Right lung (tissue), 10 donors: Measurements from ENCODE around the gene DCAF12. TPM values are rescaled to one million over a fixed set of nuclear protein-coding genes. Genes with fewer than 3 reads are reported as not detected.
A peak's percentile ranks its signal among the peaks of the same experiment; 100 is the strongest.
"Not testable (repeated sequence)": the region's sequence is repeated elsewhere in the genome, so short reads cannot be mapped to it uniquely, and the experiment has no call there.

Experiments
- DNase-seq, 2 donors: peaks; one replicate each; pipeline ENCODE4 v3.0.0-alpha.2; 2013
- long read RNA-seq, 8 donors: transcript quantifications; one replicate each; lab custom pipeline, GENCODE V29; 2026
- polyA plus RNA-seq, 5 donors: library from polyadenylated mRNA; unstranded; fragments of 120-200 nt; gene quantifications; one replicate each; pipeline versions ENCODE4 v1.2.1 to v1.2.3, GENCODE V29; 2013; ENCODE audit warnings: inconsistent platforms in 1 of 5, low replicate concordance in 1 of 5; ENCODE audit not compliant: insufficient read length in 5 of 5, insufficient read depth in 1 of 5

DCAF12 gene
- 10 to 100 TPM; 57.7 to 70.1 (median 66.6) TPM for polyA plus RNA-seq
- long read RNA-seq, donor 1, transcript DCAF12-201 (9 exons, 3,667 nt), result major isoform, 30 of 80 reads
- long read RNA-seq, donor 1, partial matches to known transcripts, result 50 of 80 reads
- long read RNA-seq, donor 1, other reads (novel, unspliced or antisense), result 0 of 80 reads
- long read RNA-seq, donor 2, transcript DCAF12-201 (9 exons, 3,667 nt), result major isoform, 15 of 15 reads
- long read RNA-seq, donor 2, partial matches to known transcripts, result 0 of 15 reads
- long read RNA-seq, donor 2, other reads (novel, unspliced or antisense), result 0 of 15 reads
- long read RNA-seq, donor 3, transcript DCAF12-201 (9 exons, 3,667 nt), result major isoform, 16 of 16 reads
- long read RNA-seq, donor 3, partial matches to known transcripts, result 0 of 16 reads
- long read RNA-seq, donor 3, other reads (novel, unspliced or antisense), result 0 of 16 reads
- long read RNA-seq, donor 4, transcript DCAF12-201 (9 exons, 3,667 nt), result major isoform, 13 of 19 reads
- long read RNA-seq, donor 4, partial matches to known transcripts, result 6 of 19 reads
- long read RNA-seq, donor 4, other reads (novel, unspliced or antisense), result 0 of 19 reads
- long read RNA-seq, donor 5, transcript DCAF12-201 (9 exons, 3,667 nt), result major isoform, 17 of 63 reads
- long read RNA-seq, donor 5, partial matches to known transcripts, result 45 of 63 reads
- long read RNA-seq, donor 5, other reads (novel, unspliced or antisense), result 0 of 63 reads
- long read RNA-seq, donor 6, transcript DCAF12-201 (9 exons, 3,667 nt), result major isoform, 27 of 27 reads
- long read RNA-seq, donor 6, partial matches to known transcripts, result 0 of 27 reads
- long read RNA-seq, donor 6, other reads (novel, unspliced or antisense), result 0 of 27 reads
- long read RNA-seq, donor 7, transcript DCAF12-201 (9 exons, 3,667 nt), result major isoform, 16 of 16 reads
- long read RNA-seq, donor 7, partial matches to known transcripts, result 0 of 16 reads
- long read RNA-seq, donor 7, other reads (novel, unspliced or antisense), result 0 of 16 reads
- long read RNA-seq, donor 8, transcript DCAF12-201 (9 exons, 3,667 nt), result major isoform, 8 of 8 reads
- long read RNA-seq, donor 8, partial matches to known transcripts, result 0 of 8 reads
- long read RNA-seq, donor 8, other reads (novel, unspliced or antisense), result 0 of 8 reads

DNA sequence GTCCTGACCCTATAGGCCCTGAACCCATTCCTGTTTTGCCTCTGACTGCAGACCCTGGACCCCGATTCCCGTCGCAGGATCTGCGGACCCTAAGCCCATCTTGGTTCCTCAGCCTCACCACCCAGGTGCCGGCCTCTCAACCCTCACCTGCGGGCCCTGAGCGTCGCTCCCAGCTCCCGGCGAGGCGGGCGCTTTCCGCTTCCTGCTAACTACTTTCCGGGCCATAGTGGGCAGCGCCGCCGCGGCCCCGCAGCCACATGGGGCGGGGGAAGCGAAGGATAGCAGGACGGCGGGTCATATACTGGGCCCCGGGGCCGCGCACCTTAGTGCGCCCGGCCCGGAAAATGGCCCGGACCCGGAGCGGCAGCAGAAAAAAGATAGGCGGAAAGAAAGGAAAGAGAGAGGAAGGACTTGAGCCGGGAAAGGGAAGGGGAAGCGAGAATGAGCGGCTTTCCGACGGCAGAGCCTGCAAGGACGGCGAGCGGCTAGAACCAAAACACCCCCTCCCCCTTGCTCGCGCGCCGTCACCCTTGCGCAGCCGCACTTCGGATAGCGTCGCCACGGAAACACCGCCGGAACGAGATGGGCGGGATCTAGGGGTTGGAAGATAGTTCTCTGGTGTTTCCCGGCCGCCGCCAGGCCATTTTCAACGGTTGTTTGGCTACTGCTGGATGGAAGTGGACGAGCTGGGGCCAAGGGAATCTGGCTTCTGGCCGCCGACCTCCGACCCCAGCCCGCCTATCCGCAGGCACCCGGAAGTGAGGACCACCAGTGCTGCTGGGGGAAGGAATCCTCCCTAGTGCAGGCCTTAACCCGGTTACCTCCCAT is at the start of gene DCAF12:
DCAF12 (minus strand) TSS at position 492 of the 828 bp plus-strand sequence; CDS start at position 225, 267 bp downstream.
- DNase-seq, result peak; percentile 92 to 93

DNA sequence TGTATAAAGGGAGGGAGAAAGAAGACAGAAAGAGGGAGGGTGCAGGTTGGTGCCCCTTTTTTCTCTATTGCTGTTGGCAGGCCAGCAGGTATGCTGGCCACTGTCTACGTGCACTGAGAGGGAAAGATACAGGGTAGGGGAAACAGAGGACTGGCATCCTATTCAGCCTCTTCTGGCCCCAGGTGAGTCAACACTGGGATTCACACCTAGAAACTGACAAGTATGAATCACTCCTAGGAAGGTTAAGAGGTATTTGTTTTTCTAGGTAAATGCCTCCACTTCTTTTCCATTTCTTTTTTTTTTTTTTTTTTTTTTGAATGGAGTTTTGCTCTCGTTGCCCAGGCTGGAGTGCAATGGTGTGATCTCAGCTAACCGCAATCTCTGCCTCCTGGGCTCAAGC is 49.6 kb upstream of the DCAF12 start:
- DNase-seq, result no peak

DNA sequence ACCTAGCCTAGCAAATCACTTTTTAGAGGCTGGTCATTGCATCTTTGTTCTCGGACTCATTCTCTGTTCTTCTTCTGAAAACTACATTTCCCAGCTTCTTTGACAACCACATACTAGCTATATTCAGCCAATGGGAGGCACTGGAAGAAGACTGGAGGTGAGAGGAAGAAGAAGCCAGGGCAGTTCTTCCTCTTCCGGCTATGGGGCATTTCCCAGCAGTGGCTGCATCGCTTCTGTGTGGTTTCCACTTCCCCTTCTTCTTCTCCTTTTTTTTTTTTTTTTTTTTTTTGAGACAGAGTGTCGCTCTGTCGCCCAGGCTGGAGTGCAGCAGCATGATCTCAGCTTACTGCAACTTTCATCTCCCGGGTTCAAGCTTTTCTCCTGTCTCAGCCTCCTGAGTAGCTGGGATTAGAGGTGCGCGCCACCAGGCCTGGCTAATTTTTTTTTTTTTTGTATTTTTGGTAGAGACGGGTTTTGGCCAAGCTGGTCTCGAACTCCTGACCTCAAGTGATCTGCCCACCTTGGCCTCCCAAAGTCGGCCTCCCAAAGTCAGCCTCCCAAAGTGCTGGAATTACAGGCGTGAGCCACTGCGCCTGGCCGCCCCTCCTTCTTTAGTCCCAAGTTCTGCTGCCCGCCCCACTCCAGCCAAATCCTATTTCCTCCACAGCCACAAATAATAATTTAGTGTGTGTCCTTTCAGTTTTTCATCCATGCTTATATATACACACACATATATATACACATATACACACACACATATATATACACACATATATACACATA is 45.4 kb upstream of the DCAF12 start:
- DNase-seq, result no peak

DNA sequence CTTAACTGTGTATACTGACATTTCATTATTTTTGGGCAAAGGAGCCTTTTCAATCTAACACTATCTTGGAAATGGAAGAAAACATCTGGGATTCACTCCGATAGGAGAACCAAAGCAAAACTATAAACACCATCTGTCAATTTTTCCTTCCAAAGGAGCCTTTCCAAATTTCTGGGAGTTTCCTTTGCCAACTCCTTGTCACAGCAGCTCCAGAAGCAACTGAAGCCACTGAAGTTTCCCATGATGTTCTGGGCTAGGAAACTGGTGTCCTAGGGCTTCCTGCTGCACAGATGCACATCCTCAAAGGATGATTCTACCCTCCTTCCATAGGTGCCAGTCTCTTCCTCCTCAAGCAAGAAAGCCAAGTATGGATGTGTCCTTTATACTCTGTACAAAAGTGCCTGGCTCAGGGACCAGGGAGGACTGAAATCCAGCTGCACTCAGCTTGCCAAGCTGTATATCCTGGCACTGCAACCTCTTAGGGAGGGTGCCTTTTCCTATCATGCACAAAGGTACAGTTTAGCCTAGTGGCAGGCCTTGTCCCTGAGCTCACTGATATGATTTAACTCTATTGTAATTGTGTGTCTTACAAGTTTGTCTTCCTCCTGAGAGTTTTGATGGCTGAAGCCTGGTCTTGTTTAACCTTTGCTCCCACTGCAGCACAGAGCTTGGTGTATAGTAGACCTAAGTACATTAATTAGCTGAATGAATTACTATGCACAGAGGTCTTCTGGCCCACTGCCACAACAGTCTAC is 43.9 kb upstream of the DCAF12 start:
- no peak for DNase-seq

DNA sequence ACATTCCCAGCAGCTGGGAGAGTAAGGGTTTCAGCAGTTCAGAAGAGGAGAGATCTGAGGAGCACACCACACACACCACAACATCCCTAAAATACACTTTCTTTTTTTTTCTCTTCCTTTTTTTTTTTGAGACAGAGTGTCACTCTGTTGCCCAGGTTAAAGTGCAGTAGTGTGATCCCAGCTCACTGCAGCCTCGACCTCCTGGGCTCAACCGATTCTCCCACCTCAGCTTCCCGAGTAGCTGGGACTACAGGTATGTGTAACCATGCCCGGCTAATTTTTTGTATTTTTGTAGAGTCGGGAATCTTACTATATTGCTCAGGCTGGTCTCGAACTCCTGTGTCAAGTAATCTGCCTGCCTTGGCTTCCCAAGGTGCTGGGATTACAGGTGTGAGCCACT is 42.6 kb upstream of the DCAF12 start:
- DNase-seq, result no peak

DNA sequence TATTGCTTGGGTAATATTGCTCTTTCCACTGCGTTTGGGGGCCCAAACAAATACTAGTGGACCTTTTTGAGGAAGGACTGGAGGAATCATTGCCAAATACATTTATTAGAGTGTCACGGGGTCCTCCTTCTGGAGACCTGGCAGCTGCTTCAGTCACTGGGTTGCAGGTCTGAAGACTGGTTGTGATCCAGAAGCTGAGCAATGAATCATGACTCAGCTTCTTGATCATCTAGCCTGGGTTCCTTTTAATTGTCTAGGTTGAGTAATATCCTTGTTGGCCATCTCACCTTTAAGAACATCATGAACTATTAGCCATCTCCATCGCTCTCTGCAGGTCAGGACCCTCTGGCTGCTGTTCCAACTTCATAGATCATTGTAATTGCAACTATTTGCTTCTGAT is 36.9 kb upstream of the DCAF12 start:
- no peak for DNase-seq

DNA sequence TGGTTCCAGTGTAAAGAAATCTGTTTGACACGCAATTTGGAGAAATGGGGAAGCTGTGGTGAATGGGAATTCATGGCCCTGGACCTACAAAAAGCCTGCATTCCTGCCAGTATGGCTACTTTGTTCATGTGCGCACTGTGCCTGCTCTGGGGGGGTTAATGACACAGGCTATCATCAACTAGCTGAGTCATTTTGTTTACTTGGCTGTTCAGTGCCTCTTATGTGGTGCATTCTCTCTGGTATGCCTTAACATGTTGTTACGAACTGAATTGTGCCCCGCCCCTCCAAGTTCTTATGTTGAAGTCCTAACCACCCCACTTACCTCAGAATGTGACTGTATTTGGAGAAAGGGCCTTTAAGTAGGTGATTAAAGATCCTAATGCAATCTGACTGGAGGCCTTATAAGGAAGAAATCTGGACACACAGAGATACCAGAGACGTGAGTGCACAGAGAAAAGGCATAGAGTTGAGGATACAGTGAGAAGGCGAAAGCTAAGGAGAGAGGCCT is 31.9 kb upstream of the DCAF12 start:
- peak; percentile 36 to 38 for DNase-seq

DNA sequence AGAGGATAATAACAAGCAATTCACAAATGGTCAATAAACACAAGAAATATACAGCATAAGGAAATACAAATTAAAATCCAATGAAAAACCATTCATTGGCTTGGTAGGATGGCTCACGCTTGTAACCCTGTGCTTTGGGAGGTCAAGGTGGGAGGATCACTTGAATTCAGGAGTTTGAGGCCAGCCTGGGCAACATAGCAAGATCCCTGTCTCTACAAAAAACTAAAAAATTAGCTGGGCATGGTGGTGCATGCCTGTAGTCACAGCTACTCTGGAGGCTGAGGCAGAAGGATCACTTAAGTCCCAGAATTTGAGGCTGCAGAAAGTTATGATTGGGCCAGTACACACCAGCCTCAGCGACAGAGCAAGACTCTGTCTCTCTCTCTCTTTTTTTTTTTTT is 31.4 kb upstream of the DCAF12 start:
- DNase-seq, result no peak

DNA sequence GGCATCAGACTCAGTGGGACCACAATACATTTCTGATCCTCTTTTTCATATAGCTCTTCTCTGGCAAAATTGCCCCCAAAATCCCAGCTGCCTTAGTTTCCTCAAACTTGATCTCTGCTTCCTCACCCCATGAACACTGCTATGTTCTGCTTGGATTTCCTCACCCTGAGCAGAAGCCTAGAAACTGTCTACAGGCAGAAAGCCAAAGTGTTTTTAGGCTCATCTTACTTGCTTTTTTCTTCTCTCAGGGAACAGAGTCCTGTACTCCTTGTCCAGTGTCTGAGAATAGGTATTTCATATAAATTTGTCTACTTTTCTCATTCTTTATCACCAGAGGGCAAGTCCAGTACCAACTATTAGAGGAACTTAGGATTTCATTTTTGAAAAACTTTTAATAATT is 30.8 kb upstream of the DCAF12 start:
- no peak for DNase-seq

DNA sequence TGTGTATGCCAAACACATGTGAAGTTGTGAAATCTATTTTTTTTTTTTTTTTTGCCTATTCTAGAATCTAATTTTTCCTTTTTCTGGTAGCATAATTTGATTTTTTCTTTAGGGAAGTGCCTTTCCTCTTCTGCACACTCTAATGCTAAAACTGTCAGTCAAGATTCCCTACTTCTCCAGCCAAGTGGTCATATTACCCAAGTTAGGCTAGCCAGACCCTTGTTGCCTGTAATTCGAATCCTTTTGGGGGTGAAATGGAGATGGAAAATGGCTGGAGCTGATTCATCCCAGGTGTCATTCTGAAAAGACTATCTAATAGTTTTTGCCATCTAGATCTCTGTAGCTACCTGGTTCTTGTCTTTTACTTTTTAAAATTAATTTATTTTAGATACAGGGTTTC is 27.6 kb upstream of the DCAF12 start:
- no peak for DNase-seq

DNA sequence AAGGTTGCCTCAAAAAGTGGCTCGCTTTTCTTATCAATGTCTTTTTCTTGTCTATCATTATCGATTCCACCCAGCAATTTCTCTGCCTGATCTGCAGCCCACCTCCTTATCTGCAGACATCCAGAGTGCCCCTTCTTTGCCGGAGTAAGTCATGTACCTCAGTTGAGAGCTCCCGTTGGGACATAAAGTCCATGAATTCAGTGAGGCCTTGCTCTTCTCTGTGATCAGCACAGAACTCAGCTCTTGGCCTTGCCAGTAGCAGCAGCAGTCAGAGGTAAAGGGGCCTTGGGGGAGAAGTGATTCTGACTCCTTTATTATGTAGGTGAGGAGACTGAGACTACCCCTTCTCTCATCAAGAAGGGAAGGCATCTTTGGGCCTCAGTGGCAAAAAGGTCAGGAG is 24.9 kb upstream of the DCAF12 start:
- no peak for DNase-seq

DNA sequence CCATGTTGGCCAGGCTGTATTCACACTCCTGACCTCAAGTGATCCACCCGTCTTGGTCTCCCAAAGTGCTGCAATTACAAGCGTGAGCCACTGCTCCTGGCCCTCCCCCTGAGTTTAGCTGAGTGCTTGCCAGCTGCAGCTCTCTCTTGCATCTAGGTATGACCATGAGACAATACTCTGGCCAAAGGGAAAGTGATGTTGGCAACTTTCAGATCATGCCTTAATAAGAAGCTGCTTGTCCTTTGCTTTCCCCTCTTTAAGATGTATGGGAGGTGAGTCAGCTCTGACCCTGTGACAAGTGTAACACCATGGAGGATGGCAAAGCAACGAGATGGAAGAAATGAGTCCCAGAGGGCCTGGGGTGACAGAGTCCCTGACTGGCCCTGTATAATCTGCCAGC is 18.7 kb upstream of the DCAF12 start:
- DNase-seq, result no peak

DNA sequence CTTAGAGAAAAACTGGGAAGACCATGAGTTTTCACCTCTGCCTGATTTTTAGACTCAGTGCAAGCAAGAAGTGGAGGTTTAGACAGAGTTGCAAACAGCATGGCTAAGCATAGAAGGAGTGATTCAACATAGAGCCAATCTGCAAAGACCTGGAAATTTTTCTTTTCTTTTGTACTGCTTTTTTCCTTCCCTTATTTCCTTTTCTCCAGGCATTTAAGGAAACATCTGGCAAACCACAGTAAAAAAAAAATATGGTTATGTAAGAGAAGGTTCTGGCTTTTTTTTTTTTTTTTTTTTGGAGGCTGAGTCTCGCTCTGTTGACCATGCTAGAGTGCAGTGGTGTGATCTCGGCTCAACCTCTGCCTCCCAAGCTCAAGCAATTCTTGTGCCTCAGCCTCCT is 16.6 kb upstream of the DCAF12 start:
- no peak for DNase-seq

DNA sequence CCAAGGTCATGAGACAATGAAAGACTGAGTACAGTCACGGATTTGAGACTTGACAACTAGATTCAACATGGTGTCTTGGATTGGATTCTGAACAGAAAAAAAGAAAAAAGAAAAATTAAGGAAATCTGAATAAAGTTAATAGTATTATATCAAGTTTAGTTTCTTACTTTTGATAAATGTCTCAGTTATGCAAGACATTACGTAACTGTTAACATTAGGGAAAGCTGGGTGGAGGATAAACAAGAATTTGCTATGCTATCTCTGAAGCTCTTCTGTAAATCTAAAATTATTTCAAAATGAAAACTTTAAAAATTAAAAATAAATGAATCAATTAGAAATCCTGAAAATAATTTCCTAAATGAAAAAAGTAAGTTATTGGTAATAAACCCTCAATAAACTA is 14.4 kb upstream of the DCAF12 start:
- DNase-seq, result no peak

DNA sequence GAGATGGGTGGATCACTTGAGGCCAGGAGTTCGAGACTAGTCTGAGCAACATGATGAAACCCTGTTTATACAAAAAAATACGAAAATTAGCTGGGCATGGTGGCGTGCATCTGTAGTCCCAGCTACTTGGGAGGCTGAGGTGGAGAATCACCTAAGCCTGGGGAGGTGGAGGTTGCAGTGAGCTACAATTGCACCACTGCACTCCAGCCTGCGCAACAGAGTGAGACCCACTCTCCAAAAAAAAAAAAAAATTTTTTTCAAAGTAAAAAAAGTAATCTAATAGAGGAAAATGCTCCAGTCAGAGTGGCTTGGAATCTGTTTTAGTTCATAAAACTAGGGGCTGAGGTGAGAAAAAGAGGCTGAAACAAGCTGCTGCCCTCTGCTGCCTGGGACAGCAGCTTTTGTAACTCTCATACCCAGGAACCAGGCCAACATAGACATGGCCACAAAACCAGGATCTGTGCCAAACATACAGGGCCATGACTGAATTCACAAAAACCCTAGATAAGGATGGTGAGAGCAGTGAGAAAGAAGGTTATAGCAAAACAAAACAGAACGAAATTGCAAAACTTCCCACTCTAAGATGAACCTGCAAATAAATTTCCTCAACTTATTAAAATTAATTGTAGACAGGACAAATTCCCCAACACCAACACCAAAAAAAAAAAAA is 13.1 kb upstream of the DCAF12 start:
- peak; percentile 73 to 79 for DNase-seq

DNA sequence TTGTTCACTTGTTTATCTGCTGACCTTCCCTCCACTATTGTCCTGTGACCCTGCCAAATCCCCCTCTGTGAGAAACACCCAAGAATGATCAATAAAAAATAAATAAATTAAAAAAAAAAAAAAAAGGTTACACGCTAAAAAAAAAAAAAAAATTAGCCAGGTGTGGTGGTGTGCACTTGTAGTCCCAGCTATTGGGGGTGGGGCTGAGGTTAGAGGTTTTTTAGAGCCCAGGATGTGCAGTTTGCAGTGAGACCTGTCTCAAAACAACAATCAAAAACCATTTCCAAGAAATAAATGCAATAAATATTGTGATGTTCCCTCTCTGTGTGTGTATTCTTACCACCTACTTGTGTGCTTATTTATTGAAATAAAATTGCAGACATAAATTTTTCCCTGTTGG is 12.1 kb upstream of the DCAF12 start:
- not testable (repeated sequence) for DNase-seq

DNA sequence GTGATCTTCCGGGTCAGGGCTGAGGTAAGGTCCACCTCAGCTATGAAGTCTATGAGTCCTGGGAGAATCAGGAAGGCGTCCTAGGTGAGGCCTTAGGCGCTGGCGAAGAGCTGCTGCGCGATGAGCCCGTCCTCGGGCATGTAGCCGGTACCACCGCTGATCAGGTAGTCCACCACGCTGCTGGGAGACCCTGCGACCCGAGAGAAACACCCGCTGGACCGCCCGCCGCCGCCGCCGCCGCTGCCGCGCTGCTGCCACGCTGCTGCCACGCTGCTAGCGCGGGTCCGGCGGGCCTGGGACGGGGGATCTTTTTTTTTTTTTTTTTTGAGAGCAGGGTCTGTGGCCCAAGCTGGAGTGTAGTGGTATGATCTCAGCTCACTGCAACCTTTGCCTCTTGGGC is 8.0 kb upstream of the DCAF12 start:
- no peak for DNase-seq

DNA sequence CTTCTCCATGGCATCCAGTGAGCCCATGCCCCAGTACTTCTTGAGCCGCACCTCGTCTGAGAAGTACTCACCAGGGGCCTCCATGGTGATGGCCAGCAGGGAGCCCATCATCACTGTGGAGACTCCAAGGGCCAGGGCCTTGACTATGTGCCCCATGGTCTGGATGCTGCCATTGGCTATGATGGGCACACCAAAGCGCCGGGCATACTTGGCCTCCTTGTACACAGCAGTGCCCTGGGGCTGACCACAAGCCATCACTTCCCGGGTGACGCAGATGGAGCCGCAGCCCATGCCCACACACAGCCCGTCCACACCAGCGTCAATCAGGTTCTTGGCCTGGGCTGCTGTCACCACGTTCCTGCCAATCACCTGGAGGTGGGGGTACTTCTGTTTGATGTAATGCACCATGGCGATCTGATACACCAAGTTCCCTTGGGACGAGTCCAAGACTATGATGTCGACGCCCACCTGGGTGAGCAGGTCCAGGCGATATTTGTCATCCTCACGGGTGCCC is 7.0 kb upstream of the DCAF12 start:
- no peak for DNase-seq

DNA sequence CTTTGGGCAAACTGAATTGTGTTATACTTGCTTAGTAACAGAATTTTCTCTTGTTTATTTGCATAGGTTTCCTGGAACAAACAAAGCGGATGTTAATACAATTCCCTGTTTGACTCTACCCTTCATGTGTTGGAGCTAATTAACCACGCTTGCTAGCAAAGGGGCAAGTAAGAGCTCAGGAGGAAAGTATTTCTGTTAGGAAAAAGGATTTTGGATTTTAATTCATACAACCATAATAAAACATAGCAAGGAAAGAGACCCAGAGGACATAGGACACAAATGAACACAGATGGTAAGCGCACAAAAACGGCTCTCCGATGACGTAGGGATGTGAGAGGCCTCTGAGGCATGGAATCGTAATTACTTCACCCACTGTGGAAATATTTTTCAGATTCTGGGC is 5.1 kb upstream of the DCAF12 start:
- no peak for DNase-seq
